GM23338 (cell line): ENCODE results near the gene UBE2S. TPM values are rescaled to one million over a fixed set of nuclear protein-coding genes. Genes with fewer than 3 reads are reported as not detected.

Experiments
- ATAC-seq: fragments of 200-7000 bp; cut with Tn5 transposase; 3 replicates; pipeline ENCODE4 v1.9.1; 2020
- DNase-seq: peaks from one replicate; pipeline ENCODE4 v3.0.0-alpha.2; 2015; ENCODE audit warnings: low spot score
- H2AFZ ChIP-seq: fragments of 200-600 bp; sonication (generic); 2 replicates; pipeline ENCODE4 v1.8.0; 2016; ENCODE audit warnings: antibody characterized with exemption, mild to moderate bottlenecking, moderate library complexity
- H3F3A ChIP-seq: fragments of 200-600 bp; sonication (generic); replicated peaks from 2 replicates; pipeline ENCODE4 v1.8.0; 2017; ENCODE audit warnings: antibody characterized with exemption, mixed run types, low read depth
- H3K27ac ChIP-seq: fragments of 200-600 bp; sonication (generic); 2 replicates; pipeline ENCODE4 v1.6.1; 2016; ENCODE audit warnings: low read depth
- H3K27me3 ChIP-seq: fragments of 200-600 bp; sonication (generic); 2 replicates; pipeline ENCODE4 v1.8.0; 2016; ENCODE audit warnings: mild to moderate bottlenecking, mixed run types, moderate library complexity; ENCODE audit not compliant: insufficient read depth
- H3K36me3 ChIP-seq: fragments of 200-600 bp; sonication (generic); 2 replicates; pipeline ENCODE4 v1.8.0; 2016; ENCODE audit warnings: mild to moderate bottlenecking; ENCODE audit not compliant: insufficient read depth
- H3K4me1 ChIP-seq: fragments of 200-600 bp; sonication (generic); 2 replicates; pipeline ENCODE4 v1.8.0; 2016; ENCODE audit warnings: mild to moderate bottlenecking, moderate library complexity; ENCODE audit not compliant: insufficient read depth
- H3K4me2 ChIP-seq: fragments of 200-600 bp; sonication (generic); 2 replicates; pipeline ENCODE4 v1.7.1; 2017; ENCODE audit warnings: mixed run types
- H3K4me3 ChIP-seq: fragments of 200-600 bp; sonication (generic); 2 replicates; pipeline ENCODE4 v1.6.1; 2016; ENCODE audit warnings: mixed run types
- H3K79me2 ChIP-seq: fragments of 200-600 bp; sonication (generic); replicated peaks from 2 replicates; pipeline ENCODE4 v1.8.0; 2017; ENCODE audit warnings: mild to moderate bottlenecking; ENCODE audit not compliant: insufficient read depth
- H3K9me2 ChIP-seq: fragments of 200-600 bp; sonication (generic); 2 replicates; pipeline ENCODE4 v1.8.0; 2017; ENCODE audit not compliant: insufficient read depth
- H4K20me1 ChIP-seq: fragments of 200-600 bp; sonication (generic); replicated peaks from 2 replicates; pipeline ENCODE4 v1.8.0; 2017; ENCODE audit warnings: mild to moderate bottlenecking; ENCODE audit not compliant: insufficient read depth
- H3K27ac Mint-ChIP-seq: 2 replicates; pipeline ENCODE4 v1.8.0; 2020; ENCODE audit warnings: inconsistent platforms, mild to moderate bottlenecking, moderate library complexity, mixed read lengths
- H3K27me3 Mint-ChIP-seq: 3 replicates; pipeline ENCODE4 v1.8.0; 2022; ENCODE audit warnings: low read depth, mild to moderate bottlenecking, moderate library complexity, mixed read lengths, inconsistent platforms; ENCODE audit not compliant: insufficient read depth, poor library complexity
- H3K36me3 Mint-ChIP-seq: 3 replicates; pipeline ENCODE4 v1.8.0; 2021; ENCODE audit warnings: low read depth, mild to moderate bottlenecking, inconsistent platforms, moderate library complexity, mixed read lengths
- H3K4me1 Mint-ChIP-seq: 3 replicates; pipeline ENCODE4 v1.8.0; 2020; ENCODE audit warnings: mild to moderate bottlenecking, inconsistent platforms, mixed read lengths
- H3K4me3 Mint-ChIP-seq: 3 replicates; pipeline ENCODE4 v1.8.0; 2021; ENCODE audit warnings: moderate library complexity, mild to moderate bottlenecking, inconsistent platforms, mixed read lengths
- H3K9me3 Mint-ChIP-seq: 3 replicates; pipeline ENCODE4 v1.8.0; 2020; ENCODE audit warnings: moderate library complexity, mild to moderate bottlenecking, inconsistent platforms, mixed read lengths
- CREB1 ChIP-seq: fragments of 250-450 bp; sonication (Bioruptor Pico); IDR thresholded peaks from 2 replicates; pipeline ENCODE4 v1.5.0; 2020; ENCODE audit warnings: low read depth, mild to moderate bottlenecking, moderate library complexity
- EZH2 ChIP-seq: fragments of 200-600 bp; sonication (generic); IDR thresholded peaks from one replicate; pipeline ENCODE4 v1.8.0; 2017; ENCODE audit warnings: antibody characterized with exemption, mild to moderate bottlenecking, low read depth; ENCODE audit not compliant: unreplicated experiment
- EZH2phosphoT487 ChIP-seq: fragments of 200-600 bp; sonication (generic); IDR thresholded peaks from one replicate; pipeline ENCODE4 v1.8.1; 2018; ENCODE audit warnings: antibody characterized with exemption; ENCODE audit not compliant: unreplicated experiment
- NANOG ChIP-seq: IDR thresholded peaks from 2 replicates; pipeline ENCODE4 v1.6.1; 2016; ENCODE audit warnings: antibody characterized with exemption, borderline replicate concordance
- STAT1 ChIP-seq: IDR thresholded peaks from one replicate; pipeline ENCODE4 v1.6.1; 2016; ENCODE audit warnings: antibody characterized with exemption; ENCODE audit not compliant: unreplicated experiment
- ZNF114 ChIP-seq: fragments of 250-450 bp; sonication (Bioruptor Pico); IDR thresholded peaks from 2 replicates; pipeline ENCODE4 v1.5.0; 2020; ENCODE audit warnings: mild to moderate bottlenecking, moderate library complexity
- ZNF331 ChIP-seq: fragments of 250-450 bp; sonication (Bioruptor Pico); IDR thresholded peaks from 2 replicates; pipeline ENCODE4 v1.5.0; 2020; ENCODE audit warnings: low read depth, mild to moderate bottlenecking, moderate library complexity
- polyA plus RNA-seq: library from polyadenylated mRNA; unstranded; fragments of >200 nt; fragmentation: Nextera tagmentation; extraction: Ambion mirVana; gene quantifications from 2 replicates; pipeline ENCODE4 v1.2.1, GENCODE V29; 2016
- total RNA-seq: library from RNA; depleted of rRNA; stranded (reverse); fragments of >200 nt; shearing (Covaris generic); gene quantifications from 2 replicates; pipeline ENCODE4 v1.2.3, GENCODE V29; 2014
- TF ChIP-seq, protein P1 (sequence below), 2 experiments: fragments of 200-600 bp in 1 of 2; sonication (generic) in 1 of 2; conservative IDR thresholded peaks; 2 replicates each; pipeline versions ENCODE4 v1.5.1 to v1.6.1; 2016 to 2017; ENCODE audit warnings: antibody characterized with exemption in 2 of 2, low read depth in 2 of 2, mild to moderate bottlenecking in 2 of 2, moderate library complexity in 1 of 2

The UBE2S gene
- total and polyA plus RNA-seq, 2 experiments from 2014 or later, result 363 to 533 TPM

DNA sequence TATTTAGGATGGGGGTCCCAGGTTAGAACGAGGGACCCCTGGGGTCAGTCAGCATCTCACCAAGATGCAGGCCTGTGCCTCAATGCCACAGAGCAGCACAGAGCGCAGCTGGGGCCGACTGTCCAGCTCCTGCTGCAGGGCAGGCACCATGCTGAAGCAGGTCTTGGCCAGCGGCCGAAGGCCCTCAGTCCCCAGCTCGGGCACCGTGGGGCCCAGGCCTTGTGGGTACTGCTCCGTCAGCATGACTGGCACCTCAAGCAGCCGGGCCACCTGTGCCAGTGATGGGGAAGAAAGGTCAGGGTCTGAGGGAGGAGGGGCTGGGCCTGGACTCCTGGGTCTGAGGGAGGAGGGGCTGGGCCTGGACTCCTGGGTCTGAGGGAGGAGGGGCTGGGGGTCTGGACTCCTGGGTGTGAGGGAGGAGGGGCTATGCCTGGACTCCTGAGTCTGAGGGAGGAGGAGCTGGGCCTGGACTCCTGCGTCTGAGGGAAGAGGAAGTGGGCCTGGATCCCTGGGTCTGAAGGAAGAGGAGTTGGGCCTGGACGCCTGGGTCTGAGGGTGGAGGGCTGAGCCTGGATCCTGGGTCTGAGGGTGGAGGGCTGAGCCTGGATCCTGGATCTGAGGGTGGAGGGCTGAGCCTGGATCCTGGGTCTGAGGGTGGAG lies 48.1 kb upstream of the UBE2S start:
- Histone ChIP-seq H3K79me2 (peaks cover 21% of the 10 kb centered on the region), H3F3A (peaks cover 9% of the 10 kb centered on the region; the same call in 1 of the 2 replicates), H2AFZ (no peak overlapping the region), H3K4me2 (no peak overlapping the region), H3K36me3 (no peaks in the 10 kb centered on the region), H3K4me1 (peaks cover 17% of the 10 kb centered on the region), H3K27ac (no peak overlapping the region), H3K4me3 (no peak overlapping the region), H3K27me3 (peaks cover 18% of the 10 kb centered on the region), H4K20me1 (no peaks in the 10 kb centered on the region; the same call in none of the 2 replicates), H3K9me2 (no peaks in the 10 kb centered on the region)
- H3K4me1 Mint-ChIP-seq, result peaks cover 20% of the 10 kb centered on the region
- ATAC-seq, result no peak
- TF ChIP-seq EZH2 (no peak), ZNF331 (CRISPR knock-in tag) (no peak), STAT1 (no peak), NANOG (no peak), ZNF114 (CRISPR knock-in tag) (no peak), CREB1 (CRISPR knock-in tag) (no peak)
- H3K27me3 Mint-ChIP-seq, result peaks cover 26% of the 10 kb centered on the region
- H3K27ac Mint-ChIP-seq, result no peak overlapping the region
- peaks cover 15% of the 10 kb centered on the region for H3K36me3 Mint-ChIP-seq
- no peak for DNase-seq
- no peak overlapping the region for H3K4me3 Mint-ChIP-seq
- H3K9me3 Mint-ChIP-seq, result no peaks in the 10 kb centered on the region; the same call in 2 of the 3 replicates

DNA sequence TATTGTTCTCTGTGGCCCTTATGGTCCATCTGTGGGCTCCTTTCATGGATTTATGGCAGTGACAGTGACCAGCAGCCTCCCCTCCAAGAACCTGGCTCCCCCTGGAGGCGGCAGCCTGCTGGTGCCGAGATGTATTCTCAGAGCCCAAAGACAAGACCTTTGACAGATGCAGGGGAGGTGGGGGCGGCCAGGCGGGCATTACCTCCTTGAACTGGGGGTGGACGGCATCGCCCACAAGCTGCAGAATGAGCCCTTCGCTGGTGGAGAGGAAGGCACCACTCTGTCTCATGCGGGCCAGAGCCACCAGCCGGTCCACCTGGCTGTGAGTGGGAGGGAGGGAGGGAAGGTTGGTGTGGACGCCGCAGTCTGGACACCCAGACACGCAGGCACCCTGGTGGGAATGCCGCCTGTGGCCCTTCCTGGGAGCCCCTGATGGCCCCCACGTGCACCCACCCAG lies 47.2 kb upstream of the UBE2S start:
- H3K9me2 ChIP-seq, result no peaks in the 10 kb centered on the region
- H3K36me3 Mint-ChIP-seq, result peaks cover 15% of the 10 kb centered on the region
- no peak overlapping the region for H3K4me3 ChIP-seq
- H3K27me3 Mint-ChIP-seq, result peaks cover 31% of the 10 kb centered on the region
- peaks cover 13% of the 10 kb centered on the region; the same call in 1 of the 2 replicates for H3K79me2 ChIP-seq
- no peak overlapping the region for H3K4me3 Mint-ChIP-seq
- no peaks in the 10 kb centered on the region for H3K36me3 ChIP-seq
- no peak overlapping the region for H3K27ac Mint-ChIP-seq
- H3K27me3 ChIP-seq, result peaks cover 26% of the 10 kb centered on the region
- TF ChIP-seq, protein P1, sequence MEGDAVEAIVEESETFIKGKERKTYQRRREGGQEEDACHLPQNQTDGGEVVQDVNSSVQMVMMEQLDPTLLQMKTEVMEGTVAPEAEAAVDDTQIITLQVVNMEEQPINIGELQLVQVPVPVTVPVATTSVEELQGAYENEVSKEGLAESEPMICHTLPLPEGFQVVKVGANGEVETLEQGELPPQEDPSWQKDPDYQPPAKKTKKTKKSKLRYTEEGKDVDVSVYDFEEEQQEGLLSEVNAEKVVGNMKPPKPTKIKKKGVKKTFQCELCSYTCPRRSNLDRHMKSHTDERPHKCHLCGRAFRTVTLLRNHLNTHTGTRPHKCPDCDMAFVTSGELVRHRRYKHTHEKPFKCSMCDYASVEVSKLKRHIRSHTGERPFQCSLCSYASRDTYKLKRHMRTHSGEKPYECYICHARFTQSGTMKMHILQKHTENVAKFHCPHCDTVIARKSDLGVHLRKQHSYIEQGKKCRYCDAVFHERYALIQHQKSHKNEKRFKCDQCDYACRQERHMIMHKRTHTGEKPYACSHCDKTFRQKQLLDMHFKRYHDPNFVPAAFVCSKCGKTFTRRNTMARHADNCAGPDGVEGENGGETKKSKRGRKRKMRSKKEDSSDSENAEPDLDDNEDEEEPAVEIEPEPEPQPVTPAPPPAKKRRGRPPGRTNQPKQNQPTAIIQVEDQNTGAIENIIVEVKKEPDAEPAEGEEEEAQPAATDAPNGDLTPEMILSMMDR (conservative IDR thresholded peaks at IDR 0.05; ENCODE audit: low read depth in 2 of 2), result peak; percentile 79 to 85
- no peak for TF ChIP-seq EZH2phosphoT487
- no peaks in the 10 kb centered on the region; the same call in 1 of the 2 replicates for H4K20me1 ChIP-seq
- peaks cover 14% of the 10 kb centered on the region for H3K4me1 Mint-ChIP-seq
- no peak overlapping the region for H3K4me2 ChIP-seq
- no peaks in the 10 kb centered on the region for H3F3A ChIP-seq
- H3K9me3 Mint-ChIP-seq, result no peaks in the 10 kb centered on the region
- peak; percentile 85 for DNase-seq
- no peak overlapping the region for H3K27ac ChIP-seq
- H3K4me1 ChIP-seq, result peaks cover 8% of the 10 kb centered on the region; the same call in 1 of the 2 replicates
- H2AFZ ChIP-seq, result no peak overlapping the region
- peak; percentile 12 for ATAC-seq
